GM18508 (cell line): ENCODE measurements around the gene RPL37.
"Not testable (repeated sequence)": the region's sequence is repeated elsewhere in the genome, so short reads cannot be mapped to it uniquely, and the experiment has no call there.

ENCODE experiments used
- ATAC-seq: cut with Tn5 transposase; IDR thresholded peaks from one replicate; pipeline ENCODE4 v1.9.1; 2021; ENCODE audit warnings: moderate number of reproducible peaks; ENCODE audit not compliant: insufficient read depth, unreplicated experiment

Gene RPL37

GRCh38 chr5:40838086-40838485 is 3.1 kb upstream of the RPL37 start:
- no peak for ATAC-seq

GRCh38 chr5:40834391-40834848 is 602 bp downstream of the RPL37 start:
- no peak for ATAC-seq

DNA sequence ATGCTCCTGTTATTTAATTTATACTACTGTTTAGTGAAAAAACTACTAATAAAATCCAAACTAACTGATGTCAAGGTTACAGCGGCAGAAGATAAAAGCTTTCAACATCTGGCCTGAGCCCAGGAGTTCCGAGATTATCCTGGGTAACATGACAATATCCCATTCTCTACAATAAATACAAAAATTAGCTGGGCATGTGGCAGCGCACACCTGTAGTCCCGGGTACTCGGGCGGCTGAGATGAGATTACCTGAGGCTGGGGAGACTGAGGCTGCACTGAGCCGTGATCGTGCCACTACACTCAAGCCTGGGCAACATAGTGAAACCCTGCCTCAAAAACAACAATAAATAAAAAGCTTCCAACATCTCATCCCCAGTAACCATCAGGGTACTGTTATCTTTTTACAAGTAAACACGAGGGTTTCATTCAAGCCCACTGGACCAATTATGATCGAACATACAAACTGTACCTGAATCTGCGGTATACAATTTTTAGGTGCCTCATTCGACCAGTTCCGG is 1.3 kb downstream of the RPL37 start:
- ATAC-seq, result no peak

- no peak for ATAC-seq
Observed at GRCh38 chr5:40832345-40832744, 2.7 kb downstream of the RPL37 start.

DNA sequence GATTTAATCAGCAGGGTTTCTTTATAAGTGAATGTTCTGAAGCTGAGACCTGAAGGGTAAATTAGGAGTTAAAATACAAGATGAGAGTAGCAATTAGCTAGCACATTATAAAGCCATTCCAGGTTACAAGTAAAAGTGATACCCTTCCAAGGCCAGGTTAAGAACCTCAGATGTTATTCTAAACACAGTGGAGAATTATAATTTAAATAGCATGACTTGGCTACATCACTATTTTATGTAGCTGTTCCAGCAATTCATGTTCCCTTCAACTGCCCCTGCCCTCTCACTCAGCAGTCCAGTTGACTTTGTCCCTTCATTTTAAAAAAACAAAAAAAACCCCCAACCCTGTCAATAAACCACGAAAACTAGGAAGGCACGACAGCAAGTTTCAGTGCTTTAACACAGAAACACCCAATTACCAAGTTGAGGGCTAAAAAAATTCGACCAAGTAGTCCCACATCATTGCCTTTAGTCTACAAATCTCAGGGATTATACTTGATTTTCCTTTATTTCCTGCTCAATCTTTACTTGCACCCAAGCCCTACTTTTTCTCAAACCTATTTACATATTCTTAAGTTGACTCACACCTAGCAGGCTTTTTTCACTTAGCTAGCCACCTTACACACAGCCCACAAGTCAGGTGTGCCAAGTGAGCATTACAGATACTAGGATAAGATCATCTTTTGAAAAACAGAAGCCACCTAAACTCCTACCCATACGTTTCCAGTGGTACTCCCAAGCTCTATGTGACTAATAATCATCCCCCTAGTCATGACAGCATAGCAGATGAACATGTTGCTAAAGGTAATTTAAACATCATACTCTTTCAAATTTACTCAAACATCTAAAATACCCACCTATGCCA is 3.4 kb downstream of the RPL37 start:
- ATAC-seq, result no peak

- ATAC-seq, result no peak
Observed at GRCh38 chr5:40829748-40830533, 5.1 kb downstream of the RPL37 start.

DNA sequence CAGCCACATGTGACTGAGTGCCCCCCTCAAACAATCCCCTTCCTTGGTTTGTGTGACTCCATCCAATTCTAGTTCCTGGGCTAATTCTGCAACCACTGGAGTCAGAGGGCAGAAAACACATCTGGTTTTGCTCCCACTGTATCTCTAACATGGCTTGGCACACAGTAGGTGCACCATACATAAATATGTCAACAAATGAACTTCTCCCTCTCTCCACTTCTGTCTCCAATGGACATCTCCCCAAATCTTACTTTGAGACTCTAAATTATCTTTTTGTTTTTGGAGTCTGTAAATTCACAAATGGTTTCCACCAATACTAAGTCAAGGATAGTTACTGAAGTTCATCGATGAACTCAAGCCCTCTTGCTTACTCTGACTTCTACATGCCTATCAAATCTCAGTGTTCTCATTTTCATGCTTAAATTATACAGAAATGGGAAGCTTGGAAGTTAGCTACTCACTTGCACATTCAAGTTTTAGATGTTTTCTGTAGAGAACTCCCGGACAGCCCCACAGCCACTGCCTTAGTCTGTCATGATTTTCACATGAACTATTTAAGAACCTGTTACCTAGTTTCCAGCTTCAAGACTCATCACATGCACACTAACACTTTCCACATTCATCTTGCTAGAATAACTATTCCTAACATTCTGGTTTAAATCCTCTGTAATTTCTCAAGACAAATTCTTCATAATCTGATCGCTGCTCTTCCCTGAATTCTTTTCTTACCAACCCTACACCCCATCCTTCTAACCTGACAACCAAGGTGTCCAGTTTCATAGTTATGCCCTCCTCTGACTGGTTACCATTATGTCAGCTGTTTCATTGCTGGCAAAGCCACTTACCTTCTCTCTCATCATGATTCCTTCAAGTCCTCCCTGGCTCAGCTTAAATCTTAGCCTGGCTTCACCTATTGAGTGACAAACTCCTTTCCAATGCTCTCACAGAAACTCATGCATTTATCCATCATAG is 6.0 kb downstream of the RPL37 start:
- no peak for ATAC-seq

DNA sequence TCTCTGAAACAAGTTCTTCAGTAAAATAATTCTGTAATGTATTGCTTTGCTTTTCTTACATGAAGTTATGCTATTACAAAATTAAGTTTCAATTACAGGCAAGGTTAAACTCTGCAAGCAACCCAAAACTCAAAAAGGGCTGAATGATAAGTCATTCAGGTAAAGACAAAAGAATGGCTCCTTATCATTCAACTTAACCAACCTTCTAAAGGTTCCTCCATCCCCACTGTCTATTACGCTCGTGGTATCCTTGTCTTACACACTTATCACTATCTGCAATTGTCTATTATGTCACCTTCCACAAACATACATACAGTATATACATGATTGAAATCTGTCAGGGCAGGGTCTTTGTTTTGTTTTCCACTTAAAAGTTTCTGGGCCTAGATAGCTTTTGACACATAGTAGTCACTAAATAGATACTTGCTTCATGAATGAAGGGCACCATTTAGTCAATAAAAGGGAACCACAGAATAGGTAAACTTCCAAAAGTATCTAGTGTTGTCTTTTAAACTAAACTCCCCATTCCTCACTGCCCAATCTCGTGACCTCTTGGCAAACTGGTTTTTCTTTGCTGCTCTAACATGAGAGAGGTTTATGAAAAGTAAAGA is 6.9 kb downstream of the RPL37 start:
- no peak for ATAC-seq

- ATAC-seq, result no peak
Observed at GRCh38 chr5:40827188-40827977, 7.6 kb downstream of the RPL37 start.

- ATAC-seq, result no peak
Observed at GRCh38 chr5:40826489-40827187, 8.4 kb downstream of the RPL37 start.

- not testable (repeated sequence) for ATAC-seq
Observed at GRCh38 chr5:40825461-40826043, 9.5 kb downstream of the RPL37 start.

DNA sequence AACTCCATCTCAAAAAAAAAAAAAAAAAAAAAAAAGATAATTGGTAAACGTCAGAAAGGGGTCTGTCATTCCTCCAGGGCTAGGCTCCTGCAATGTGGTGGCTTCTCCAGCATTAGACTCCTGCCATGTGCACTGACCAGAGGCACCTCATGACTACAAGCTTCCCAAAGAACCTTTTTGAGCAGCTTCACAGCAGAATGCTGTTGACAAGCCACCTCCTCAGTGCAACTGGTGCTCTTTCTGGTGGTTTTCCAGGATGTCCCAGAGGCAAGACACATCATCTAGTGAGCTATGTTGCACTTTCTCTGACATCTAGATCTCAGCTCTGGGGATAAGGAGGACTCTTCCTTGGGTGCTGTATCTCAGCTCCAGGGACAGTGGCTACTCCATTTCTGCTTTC is 11.6 kb downstream of the RPL37 start:
- ATAC-seq, result no peak

DNA sequence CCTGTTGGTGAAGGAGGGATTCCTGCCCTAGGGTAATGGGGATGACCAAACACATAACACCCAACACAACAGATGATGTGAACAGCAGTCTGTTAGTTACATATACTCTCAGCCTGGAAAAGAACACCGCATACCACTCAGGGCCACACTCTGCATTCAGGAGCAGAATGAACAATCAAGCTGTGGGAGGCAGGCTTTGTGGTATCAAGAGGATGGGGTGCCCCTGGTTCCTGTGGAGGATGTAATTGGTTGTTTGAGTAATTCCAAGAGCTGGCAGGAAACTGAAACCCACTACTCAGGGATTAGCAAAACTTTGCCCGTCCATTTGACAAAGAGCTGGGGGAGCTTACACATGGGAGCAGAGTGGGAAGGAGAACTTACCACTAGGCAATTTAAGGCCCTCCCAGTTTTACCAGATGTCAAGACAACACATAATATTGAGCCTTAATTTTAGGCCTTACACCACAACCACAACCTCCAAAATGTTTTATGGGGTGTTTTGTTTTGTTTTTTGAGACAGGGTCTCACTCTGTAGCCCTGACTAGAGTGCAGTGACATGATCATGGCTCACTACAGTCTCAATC is 21.2 kb downstream of the RPL37 start:
- ATAC-seq, result no peak

GRCh38 chr5:40812125-40812524 is 22.9 kb downstream of the RPL37 start:
- no peak for ATAC-seq

- no peak for ATAC-seq
Observed at GRCh38 chr5:40801771-40802562, 33.1 kb downstream of the RPL37 start.

GRCh38 chr5:40799258-40799657 is 35.8 kb downstream of the RPL37 start:
- no peak for ATAC-seq

GRCh38 chr5:40798801-40799210 is 36.2 kb downstream of the RPL37 start:
- ATAC-seq, result no peak
